Rectal smooth muscle tissue (tissue), 1 donor: ENCODE measurements around the gene NFAT5.
"Not testable (repeated sequence)": the region's sequence is repeated elsewhere in the genome, so short reads cannot be mapped to it uniquely, and the experiment has no call there.

Experiments used
- H3K27ac ChIP-seq: one replicate; pipeline ENCODE4 v1.7.0; 2013; ENCODE audit warnings: low read depth, low read length, inconsistent platforms
- H3K27me3 ChIP-seq: one replicate; pipeline ENCODE4 v1.7.0; 2013; ENCODE audit warnings: low read length; ENCODE audit not compliant: control insufficient read depth, insufficient read depth
- H3K36me3 ChIP-seq: one replicate; pipeline ENCODE4 v1.7.0; 2013; ENCODE audit warnings: low read length; ENCODE audit not compliant: control insufficient read depth, insufficient read depth
- H3K4me1 ChIP-seq: one replicate; pipeline ENCODE4 v1.7.0; 2013; ENCODE audit warnings: low read length; ENCODE audit not compliant: control insufficient read depth, insufficient read depth
- H3K4me3 ChIP-seq: one replicate; pipeline ENCODE4 v1.7.0; 2013; ENCODE audit warnings: low read length
- H3K9ac ChIP-seq: one replicate; pipeline ENCODE4 v1.7.0; 2013; ENCODE audit warnings: low read length

NFAT5 gene

GRCh38 chr16:69726313-69727060 is 160.7 kb downstream of the NFAT5 start, which contains the start of gene NQO1:
TSS of gene NQO1 (minus strand) at chr16:69726560. CDS start at chr16:69726439, 121 bp downstream.
- H3K27ac ChIP-seq, result peak within 1 kb of the TSS; percentile 75
- no peaks in the 10 kb centered on the region for H3K27me3 ChIP-seq
- H3K4me3 ChIP-seq, result peak within 1 kb of the TSS; percentile 63
- H3K36me3 ChIP-seq, result no peaks in the 10 kb centered on the region
- peak within 1 kb of the TSS; percentile 7 for H3K9ac ChIP-seq
- peaks cover 2% of the 10 kb centered on the region for H3K4me1 ChIP-seq

- peaks cover 2% of the 10 kb centered on the region for H3K4me1 ChIP-seq
- H3K9ac ChIP-seq, result no peak overlapping the region
- no peak overlapping the region for H3K27ac ChIP-seq
- H3K27me3 ChIP-seq, result no peaks in the 10 kb centered on the region
- no peak overlapping the region for H3K4me3 ChIP-seq
- no peaks in the 10 kb centered on the region for H3K36me3 ChIP-seq
Observed at GRCh38 chr16:69727916-69728270, 162.1 kb downstream of the NFAT5 start.

GRCh38 chr16:69729030-69729429 is 163.3 kb downstream of the NFAT5 start:
- H3K27me3 ChIP-seq, H3K4me3 ChIP-seq, H3K36me3 ChIP-seq, H3K4me1 ChIP-seq, H3K27ac ChIP-seq, H3K9ac ChIP-seq: not testable (repeated sequence)

- not testable (repeated sequence) for H3K27me3 ChIP-seq, H3K36me3 ChIP-seq, H3K4me1 ChIP-seq, H3K9ac ChIP-seq, H3K4me3 ChIP-seq, H3K27ac ChIP-seq
Observed at GRCh38 chr16:69731280-69731679, 165.5 kb downstream of the NFAT5 start.

- Histone ChIP-seq H3K36me3 (no peaks in the 10 kb centered on the region), H3K27ac (no peak overlapping the region), H3K4me1 (no peaks in the 10 kb centered on the region), H3K9ac (no peak overlapping the region), H3K27me3 (no peaks in the 10 kb centered on the region), H3K4me3 (no peak overlapping the region)
Observed at GRCh38 chr16:69732101-69732500, 166.3 kb downstream of the NFAT5 start.

GRCh38 chr16:69741519-69741918 is 175.8 kb downstream of the NFAT5 start:
- Histone ChIP-seq H3K27ac (no peak overlapping the region), H3K4me3 (no peak overlapping the region), H3K9ac (no peak overlapping the region), H3K4me1 (peaks cover 2% of the 10 kb centered on the region), H3K36me3 (peaks cover 39% of the 10 kb centered on the region), H3K27me3 (no peaks in the 10 kb centered on the region)

- Histone ChIP-seq H3K4me3 (no peak overlapping the region), H3K4me1 (peaks cover 2% of the 10 kb centered on the region), H3K36me3 (peaks cover 39% of the 10 kb centered on the region), H3K27ac (no peak overlapping the region), H3K9ac (no peak overlapping the region), H3K27me3 (no peaks in the 10 kb centered on the region)
Observed at GRCh38 chr16:69741951-69742904, 176.5 kb downstream of the NFAT5 start.

- no peak overlapping the region for H3K9ac ChIP-seq
- no peaks in the 10 kb centered on the region for H3K27me3 ChIP-seq
- H3K4me3 ChIP-seq, result no peak overlapping the region
- H3K4me1 ChIP-seq, result no peaks in the 10 kb centered on the region
- H3K36me3 ChIP-seq, result peaks cover 48% of the 10 kb centered on the region
- no peak overlapping the region for H3K27ac ChIP-seq
Observed at GRCh38 chr16:69744363-69745231, 178.8 kb downstream of the NFAT5 start.

GRCh38 chr16:69745232-69745612 is 179.5 kb downstream of the NFAT5 start:
- no peaks in the 10 kb centered on the region for H3K4me1 ChIP-seq
- peaks cover 47% of the 10 kb centered on the region for H3K36me3 ChIP-seq
- H3K9ac ChIP-seq, result no peak overlapping the region
- no peak overlapping the region for H3K4me3 ChIP-seq
- no peak overlapping the region for H3K27ac ChIP-seq
- no peaks in the 10 kb centered on the region for H3K27me3 ChIP-seq

GRCh38 chr16:69745959-69746358 is 180.2 kb downstream of the NFAT5 start:
- Histone ChIP-seq H3K27ac (no peak overlapping the region), H3K9ac (no peak overlapping the region), H3K36me3 (peaks cover 49% of the 10 kb centered on the region), H3K27me3 (no peaks in the 10 kb centered on the region), H3K4me3 (no peak overlapping the region), H3K4me1 (no peaks in the 10 kb centered on the region)

GRCh38 chr16:69747115-69747514 is 181.3 kb downstream of the NFAT5 start:
- Histone ChIP-seq H3K9ac (no peak overlapping the region), H3K36me3 (peaks cover 48% of the 10 kb centered on the region), H3K27ac (no peak overlapping the region), H3K27me3 (no peaks in the 10 kb centered on the region), H3K4me1 (no peaks in the 10 kb centered on the region), H3K4me3 (no peak overlapping the region)
